ENCODE measurements around the gene THEMIS.
"Not testable (repeated sequence)": the region's sequence is repeated elsewhere in the genome, so short reads cannot be mapped to it uniquely, and the experiment has no call there.

Gene THEMIS

DNA sequence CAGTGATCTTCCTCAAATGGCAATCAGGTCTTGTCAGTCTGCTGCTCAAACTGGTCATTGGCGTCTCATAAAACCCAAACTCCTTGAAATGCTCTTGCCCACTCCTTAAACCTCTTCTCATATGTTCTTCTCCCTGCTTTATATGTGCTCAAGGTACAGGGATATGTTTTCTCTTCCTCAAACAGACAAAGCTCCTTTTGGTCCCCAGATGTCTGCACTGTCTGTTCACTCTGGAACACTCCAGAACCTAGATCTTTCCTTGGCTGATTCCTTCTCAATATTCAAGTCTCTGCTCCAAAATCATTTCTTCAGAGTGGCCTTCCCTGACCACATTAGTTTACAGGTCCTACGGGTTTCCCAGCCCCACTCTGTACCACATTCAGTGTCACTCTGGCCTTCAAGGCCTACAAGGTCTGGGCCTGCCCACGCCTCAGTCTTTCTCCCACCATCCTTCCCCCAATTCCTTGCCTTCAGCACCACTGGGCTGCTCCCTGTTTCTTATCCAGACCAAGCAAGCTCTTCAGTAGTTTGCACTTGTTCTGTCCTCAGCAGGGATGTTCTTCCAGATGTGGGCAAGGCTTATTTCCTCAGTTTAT lies 9.0 kb downstream of the THEMIS start:
- TF ChIP-seq, protein P1, sequence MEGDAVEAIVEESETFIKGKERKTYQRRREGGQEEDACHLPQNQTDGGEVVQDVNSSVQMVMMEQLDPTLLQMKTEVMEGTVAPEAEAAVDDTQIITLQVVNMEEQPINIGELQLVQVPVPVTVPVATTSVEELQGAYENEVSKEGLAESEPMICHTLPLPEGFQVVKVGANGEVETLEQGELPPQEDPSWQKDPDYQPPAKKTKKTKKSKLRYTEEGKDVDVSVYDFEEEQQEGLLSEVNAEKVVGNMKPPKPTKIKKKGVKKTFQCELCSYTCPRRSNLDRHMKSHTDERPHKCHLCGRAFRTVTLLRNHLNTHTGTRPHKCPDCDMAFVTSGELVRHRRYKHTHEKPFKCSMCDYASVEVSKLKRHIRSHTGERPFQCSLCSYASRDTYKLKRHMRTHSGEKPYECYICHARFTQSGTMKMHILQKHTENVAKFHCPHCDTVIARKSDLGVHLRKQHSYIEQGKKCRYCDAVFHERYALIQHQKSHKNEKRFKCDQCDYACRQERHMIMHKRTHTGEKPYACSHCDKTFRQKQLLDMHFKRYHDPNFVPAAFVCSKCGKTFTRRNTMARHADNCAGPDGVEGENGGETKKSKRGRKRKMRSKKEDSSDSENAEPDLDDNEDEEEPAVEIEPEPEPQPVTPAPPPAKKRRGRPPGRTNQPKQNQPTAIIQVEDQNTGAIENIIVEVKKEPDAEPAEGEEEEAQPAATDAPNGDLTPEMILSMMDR (IDR thresholded peaks at IDR 0.05; ENCODE audit: extremely low read depth, missing control alignments), result no peak
- DNase-seq (ENCODE audit: low spot score), result no peak

DNA sequence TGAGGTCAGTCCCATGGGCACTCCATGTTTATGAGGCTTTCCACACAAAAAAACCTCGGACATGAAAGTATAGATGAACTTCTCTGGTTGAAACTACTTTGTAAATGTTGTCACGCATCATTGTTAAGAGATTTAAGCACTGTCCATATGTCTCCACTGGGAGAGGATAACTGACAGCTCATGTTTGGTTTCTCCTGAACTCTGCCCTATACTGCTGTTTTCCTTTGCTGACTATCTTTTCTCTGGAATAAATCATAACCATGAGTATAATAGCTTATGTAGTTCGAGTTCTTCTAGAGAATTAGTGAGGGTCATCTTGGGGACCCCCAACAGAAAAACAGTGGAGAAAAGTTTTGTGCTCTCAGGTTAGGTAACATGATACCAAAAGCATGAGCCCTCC lies 14.3 kb downstream of the THEMIS start:
- TF ChIP-seq, protein P1 (IDR thresholded peaks at IDR 0.05; ENCODE audit: extremely low read depth, missing control alignments), result no peak
- no peak for DNase-seq (ENCODE audit: low spot score)

DNA sequence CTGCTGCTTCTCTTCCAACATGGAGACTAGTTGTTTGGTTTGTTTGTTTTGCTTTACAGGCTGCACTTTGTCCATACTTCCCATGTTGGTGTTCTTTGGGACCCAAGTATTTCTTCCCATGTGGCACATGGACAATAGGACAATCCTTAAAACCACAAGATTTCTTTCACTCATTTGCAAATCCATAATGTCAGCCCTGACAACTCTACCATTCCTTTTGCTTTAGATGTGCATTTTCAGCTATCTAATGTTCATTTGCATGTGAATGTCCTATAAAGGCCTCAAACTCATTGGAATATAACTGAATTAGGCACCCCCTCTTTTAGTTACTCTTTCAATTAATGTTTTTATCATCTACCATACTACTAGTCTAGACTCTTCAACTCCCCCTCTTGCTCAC lies 16.7 kb downstream of the THEMIS start:
- TF ChIP-seq, protein P1 (IDR thresholded peaks at IDR 0.05; ENCODE audit: extremely low read depth, missing control alignments), result no peak
- DNase-seq (ENCODE audit: low spot score), result no peak

DNA sequence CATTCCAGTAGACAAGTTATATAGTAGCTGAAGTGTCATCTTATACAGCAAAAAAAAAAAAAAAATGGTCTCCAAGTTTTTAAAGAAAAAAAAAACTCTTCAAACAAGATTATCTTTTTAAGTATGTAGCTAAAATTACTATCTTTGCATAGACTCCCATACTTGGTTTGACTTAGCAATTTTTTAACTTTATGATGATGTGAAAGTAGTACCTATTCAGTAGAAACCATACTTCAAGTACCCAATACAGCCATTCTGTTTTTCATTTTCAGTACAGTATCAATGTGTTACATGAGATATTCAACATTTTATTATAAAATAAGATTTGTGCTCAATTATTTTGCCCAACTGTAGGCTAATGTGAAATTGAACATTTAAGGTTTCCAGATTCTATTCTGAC lies 18.9 kb downstream of the THEMIS start:
- not testable (repeated sequence) for DNase-seq (ENCODE audit: low spot score)

DNA sequence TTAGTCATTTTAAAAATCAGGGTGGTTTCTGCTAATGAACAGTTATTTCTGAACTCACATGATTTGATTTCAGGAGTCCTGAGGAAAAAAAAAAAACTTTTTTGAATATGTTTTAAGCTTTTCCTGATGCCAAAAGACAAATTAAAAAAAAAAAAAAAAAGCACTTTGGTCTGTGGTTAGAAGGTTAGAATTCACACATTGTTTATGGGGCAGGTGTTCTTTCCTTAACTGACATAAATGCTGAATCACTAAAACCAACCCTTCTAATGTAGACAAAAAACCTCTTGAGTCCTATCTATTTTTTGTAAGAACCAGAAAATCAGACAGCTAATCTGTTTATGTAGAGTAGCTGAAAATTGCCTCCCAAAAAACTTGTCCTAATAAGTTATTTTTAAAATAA lies 20.4 kb downstream of the THEMIS start:
- no peak for DNase-seq (ENCODE audit: low spot score)
- TF ChIP-seq, protein P1 (IDR thresholded peaks at IDR 0.05; ENCODE audit: extremely low read depth, missing control alignments), result no peak

DNA sequence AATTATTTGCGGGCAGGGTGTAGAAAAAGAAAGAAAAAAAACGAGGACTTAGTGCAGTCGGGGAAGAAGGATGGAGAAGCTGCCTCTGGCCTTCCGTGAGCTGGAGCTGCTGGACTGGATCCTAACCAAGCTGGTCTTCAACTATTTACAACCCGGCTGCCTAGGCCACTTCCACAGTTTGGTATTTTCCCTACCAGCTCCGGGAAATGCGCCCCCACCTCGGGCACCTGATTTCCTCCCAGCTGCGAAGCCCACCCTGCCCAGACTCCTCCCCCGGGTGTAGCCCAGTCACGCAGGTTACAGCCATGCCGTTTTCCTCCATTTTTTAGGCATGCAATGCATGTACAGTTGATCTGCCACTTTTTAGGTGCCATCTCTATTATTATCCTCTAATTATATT lies 21.2 kb downstream of the THEMIS start:
- TF ChIP-seq, protein P1 (IDR thresholded peaks at IDR 0.05; ENCODE audit: extremely low read depth, missing control alignments), result no peak
- DNase-seq (ENCODE audit: low spot score), result no peak

DNA sequence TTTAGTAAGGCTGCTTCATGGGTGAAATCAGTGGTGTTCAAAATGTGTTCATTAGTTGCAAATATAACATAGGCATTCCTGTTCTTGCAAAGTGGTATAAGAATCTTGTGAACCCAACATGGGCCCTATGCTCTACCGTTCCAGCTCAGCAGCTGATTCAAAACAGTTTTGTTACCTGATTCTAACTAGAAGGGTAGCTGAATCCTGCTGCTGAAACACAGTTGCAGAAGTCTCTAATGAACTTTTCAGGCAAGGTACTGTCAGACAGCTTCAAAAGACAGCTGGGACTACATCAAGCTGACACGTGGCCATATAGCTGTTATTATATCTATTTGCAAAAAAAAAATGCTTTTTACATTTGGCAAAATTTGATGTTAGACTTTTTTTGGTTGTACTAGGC lies 22.7 kb downstream of the THEMIS start:
- no peak for DNase-seq (ENCODE audit: low spot score)
- TF ChIP-seq, protein P1 (IDR thresholded peaks at IDR 0.05; ENCODE audit: extremely low read depth, missing control alignments), result no peak

DNA sequence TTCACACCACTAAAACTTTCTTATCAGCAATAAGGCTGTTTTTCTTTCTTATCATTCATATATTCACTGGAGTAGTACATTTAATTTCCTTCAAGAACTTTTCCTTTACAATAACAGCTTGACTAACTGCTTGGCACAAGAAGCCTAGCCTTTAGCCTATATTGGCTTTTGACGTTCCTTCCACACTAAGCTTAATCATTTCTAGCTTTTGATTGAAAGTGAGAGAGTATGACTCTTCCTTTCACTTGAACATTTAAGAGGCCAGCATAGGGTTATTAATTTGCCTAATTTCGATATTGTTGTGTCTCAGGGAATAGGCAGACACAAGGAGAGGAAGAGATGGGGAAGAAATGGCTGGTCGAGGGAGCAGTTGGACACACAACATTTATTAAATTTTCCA lies 23.6 kb downstream of the THEMIS start:
- TF ChIP-seq, protein P1 (IDR thresholded peaks at IDR 0.05; ENCODE audit: extremely low read depth, missing control alignments), result no peak
- no peak for DNase-seq (ENCODE audit: low spot score)
